Effector CD8-positive, alpha-beta T cell (primary cell): ENCODE measurements around the gene HHATL.

Source experiments
- DNase-seq: peaks from one replicate; lab custom pipeline; 2025; lab: John Stamatoyannopoulos, UW

Gene HHATL

DNA sequence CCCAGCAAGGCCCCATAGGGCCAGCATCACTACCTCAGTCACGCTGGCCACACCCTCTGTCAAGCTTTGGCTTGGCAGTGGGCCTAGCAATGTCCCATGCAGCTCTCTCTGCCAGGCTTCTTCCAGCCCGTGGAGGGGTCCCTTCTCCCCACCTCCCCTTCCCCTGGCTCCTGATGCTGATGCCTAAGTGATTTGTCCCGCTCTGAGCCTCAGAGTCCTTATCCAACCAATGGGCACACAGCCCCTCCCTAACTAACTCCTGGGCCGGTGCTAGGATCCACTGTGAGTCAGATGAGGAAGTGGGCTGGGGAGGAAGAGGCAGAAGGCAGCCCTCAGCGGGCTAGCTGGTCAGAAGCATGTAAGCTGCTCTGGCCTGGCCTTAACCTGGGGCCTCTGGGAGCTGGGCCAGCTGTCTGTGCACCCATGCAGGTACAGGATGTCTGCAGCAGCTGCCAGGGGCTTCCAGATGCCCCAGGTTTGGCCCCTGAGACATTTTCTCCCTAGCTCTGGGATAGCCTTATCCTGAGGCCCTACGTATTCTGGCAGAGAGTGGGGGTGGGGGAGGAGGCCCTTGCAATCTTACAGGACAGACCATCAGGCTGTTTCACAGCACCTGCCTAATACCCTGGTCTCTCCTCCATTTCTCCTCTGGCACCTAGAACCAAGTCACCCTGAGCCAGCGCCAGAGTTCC lies 49.8 kb downstream of the HHATL start:
- no peak for DNase-seq

GRCh38 chr3:42652251-42652610 lies 50.4 kb downstream of the HHATL start:
- DNase-seq: no peak

DNA sequence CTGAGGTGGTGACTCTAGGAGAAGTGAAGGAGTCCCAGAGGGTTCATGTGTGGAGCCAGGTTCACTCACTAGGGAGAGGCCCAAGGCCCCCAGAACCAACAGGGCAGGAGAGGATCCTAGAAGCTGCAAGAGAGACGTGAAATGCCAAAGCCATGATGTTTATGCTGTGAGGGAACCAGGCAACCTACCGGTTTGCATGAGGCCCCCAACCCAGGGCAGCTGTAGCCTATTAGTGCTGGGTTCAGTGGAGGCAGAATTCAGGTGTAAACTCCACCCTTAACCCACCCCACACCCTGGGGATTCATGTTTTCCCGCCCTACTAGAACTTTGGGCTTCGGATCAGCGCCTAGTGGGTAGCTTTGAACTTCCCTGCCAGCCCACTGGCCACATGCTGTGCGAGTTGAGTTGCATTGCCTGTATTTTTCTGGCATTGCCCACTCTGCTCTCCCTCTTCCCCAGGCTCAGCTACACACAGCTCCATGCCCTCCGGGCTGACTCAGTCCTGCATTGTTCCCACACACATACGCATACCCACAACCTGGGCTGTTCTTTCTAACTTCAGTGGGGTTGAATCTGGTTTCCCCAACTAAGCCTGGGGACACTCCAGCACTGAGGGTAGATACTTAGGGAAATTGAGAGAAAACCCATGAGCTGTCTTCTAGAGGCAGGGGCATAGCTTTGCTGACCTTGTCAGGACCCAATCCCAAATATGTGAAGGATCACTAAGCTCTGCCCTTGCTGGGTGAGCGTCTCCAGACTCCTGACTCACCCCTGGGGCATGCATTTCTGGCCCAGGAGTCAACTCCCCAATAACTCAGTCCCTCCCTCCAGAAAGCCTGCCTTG lies 51.1 kb downstream of the HHATL start:
- no peak for DNase-seq

- no peak for DNase-seq
Observed at GRCh38 chr3:42649783-42650182, 52.8 kb downstream of the HHATL start.

GRCh38 chr3:42649006-42649405 lies 53.6 kb downstream of the HHATL start:
- no peak for DNase-seq

DNA sequence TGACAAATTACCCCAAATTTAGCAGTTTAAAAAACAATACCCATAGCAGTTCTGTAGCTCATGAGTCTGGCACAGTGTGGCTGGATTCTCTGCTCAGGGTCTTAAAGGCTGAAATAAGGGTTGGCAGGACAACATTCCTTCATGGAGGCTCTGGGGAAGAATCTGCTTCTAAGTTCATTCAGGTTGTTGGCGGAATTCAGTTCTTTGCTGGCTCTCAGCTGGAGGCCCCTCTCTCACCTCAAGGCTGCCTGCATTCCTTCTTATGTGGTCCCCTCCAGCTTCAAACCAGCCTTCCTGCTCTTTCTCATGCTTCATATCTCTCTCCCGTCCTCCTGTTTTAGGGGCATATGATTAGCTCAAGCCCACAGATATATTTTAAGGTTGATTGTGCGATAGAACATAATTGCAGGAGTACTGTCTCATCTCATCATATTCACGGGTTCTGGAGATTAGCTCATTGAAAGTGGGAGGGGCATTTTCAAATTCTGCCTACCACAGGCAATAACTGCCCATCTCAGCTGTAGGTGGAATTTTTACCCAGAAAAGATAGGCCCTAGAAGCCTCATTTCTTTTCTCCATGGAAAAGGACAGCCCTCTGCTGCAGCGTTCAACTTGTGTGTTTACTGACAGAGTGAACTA lies 54.7 kb downstream of the HHATL start:
- DNase-seq: no peak
